GM23338 (cell line): ENCODE data around the gene FRMD4A.

Experiments used
- CTCF ChIP-seq, 2 experiments: fragments of 200-600 bp in 1 of 2; sonication (generic) in 1 of 2; conservative IDR thresholded peaks; 2 replicates each; pipeline versions ENCODE4 v1.5.1 to v1.6.1; 2016 to 2017; ENCODE audit warnings: antibody characterized with exemption in 2 of 2, low read depth in 2 of 2, mild to moderate bottlenecking in 2 of 2, moderate library complexity in 1 of 2
- POLR2AphosphoS5 ChIP-seq: IDR thresholded peaks from 2 replicates; pipeline ENCODE4 v1.6.1; 2016; ENCODE audit warnings: antibody characterized with exemption, low read depth
- REST ChIP-seq: IDR thresholded peaks from one replicate; pipeline ENCODE4 v1.6.1; 2018; ENCODE audit warnings: antibody characterized with exemption; ENCODE audit not compliant: unreplicated experiment

- TF ChIP-seq CTCF (conservative IDR thresholded peaks at IDR 0.05; ENCODE audit: low read depth in 2 of 2) (no peak), POLR2AphosphoS5 (no peak), REST (no peak)
Measured at GRCh38 chr10:13709931-13710650, 620.6 kb downstream of the FRMD4A start.
